ENCODE measurements around the gene ZNF277.

- TF ChIP-seq CTCF (IDR thresholded peaks at IDR 0.05; ENCODE audit: low read depth, low read length) (no peak), POLR2A (IDR thresholded peaks at IDR 0.05; ENCODE audit: extremely low read depth, insufficient read length) (no peak), MAX (IDR thresholded peaks at IDR 0.05; ENCODE audit: low read depth, low read length) (no peak)
These were observed 56.5 kb downstream of the ZNF277 start for GRCh38 chr7:112262855-112263487.
